ENCODE data around the gene ZNF672. TPM values are rescaled to one million over a fixed set of nuclear protein-coding genes. Genes with fewer than 3 reads are reported as not detected.
"Not testable (repeated sequence)": the region's sequence is repeated elsewhere in the genome, so short reads cannot be mapped to it uniquely, and the experiment has no call there.

Gene ZNF672
- total RNA-seq, 2 experiments from 2014 or later = 35.9 to 38.4 TPM

- ATAC-seq (ENCODE audit: poor library complexity) = peak; percentile 7
- H3K36me3 Mint-ChIP-seq (ENCODE audit: low read depth) = peaks cover 58% of the 10 kb centered on the region
Measured at GRCh38 chr1:248825573-248825908, 12.5 kb upstream of the ZNF672 start.

GRCh38 chr1:248825909-248826760, 11.9 kb upstream of the ZNF672 start, which contains the start of gene SH3BP5L:
SH3BP5L (minus strand) TSS chr1:248825915; CDS start chr1:248824935, 980 bp downstream.
- peaks cover 29% of the 10 kb centered on the region for H3K36me3 ChIP-seq (ENCODE audit: insufficient read depth, low read length)
- ATAC-seq (ENCODE audit: poor library complexity) = peak; percentile 84
- Mint-ChIP-seq H3K4me1 (ENCODE audit: low read depth) (peaks cover 64% of the 10 kb centered on the region), H3K36me3 (ENCODE audit: low read depth) (peaks cover 53% of the 10 kb centered on the region), H3K4me3 (peak within 1 kb of the TSS; percentile 95), H3K9me3 (no peaks in the 10 kb centered on the region), H3K27me3 (no peaks in the 10 kb centered on the region), H3K27ac (peak within 1 kb of the TSS; percentile 95)
- POLR2A ChIA-PET = interaction anchor here (0.5 to 4.7 kb wide), 9 partner anchors 10 to 80 kb away, joined by 3 to 98 read pairs (median 9); partner anchors contain the start of genes PGBD2, ZNF672 and ZNF692
- intact Hi-C loops (cut with DNase I, micrococcal nuclease) = loop anchor here (1.0 kb wide), 4 partner anchors 12 to 80 kb away; partner anchors contain the start of genes PGBD2 (in 2 of the 2), ZNF672 (in 1 of the 2) and ZNF692 (in 1 of the 2)
- H3K27me3 ChIP-seq (ENCODE audit: control insufficient read depth in 1 of 2, insufficient read depth in 2 of 2, low read length in 2 of 2) = no peaks in the 10 kb centered on the region
- peaks cover 58% of the 10 kb centered on the region for H3K4me1 ChIP-seq (ENCODE audit: insufficient read depth, low read length)
- TF ChIP-seq CTCF (IDR thresholded peaks at IDR 0.05) = peak; percentile 83
- peak within 1 kb of the TSS; percentile 83 for H3K4me3 ChIP-seq (ENCODE audit: low read length)
- no peaks in the 10 kb centered on the region for H3K9me3 ChIP-seq (ENCODE audit: control insufficient read depth in 1 of 2, insufficient read depth in 1 of 2, low read length in 2 of 2)
- peak within 1 kb of the TSS; percentile 96 to 98 for H3K27ac ChIP-seq (ENCODE audit: low read depth in 1 of 2, low read length in 2 of 2)
- peak; percentile 80 to 97 (median 87) for DNase-seq
- CTCF ChIA-PET = interaction anchor here (0.8 to 3.2 kb wide), 5 partner anchors 11 to 80 kb away, joined by 3 to 31 read pairs (median 4); partner anchors contain the start of genes PGBD2, ZNF672 and ZNF692

More at GRCh38 chr1:248825573-248825908, 12.5 kb upstream of the ZNF672 start:
- Histone ChIP-seq H3K27me3 (ENCODE audit: control insufficient read depth in 1 of 2, insufficient read depth in 2 of 2, low read length in 2 of 2) (no peaks in the 10 kb centered on the region), H3K4me1 (ENCODE audit: insufficient read depth, low read length) (peaks cover 63% of the 10 kb centered on the region), H3K36me3 (ENCODE audit: insufficient read depth, low read length) (peaks cover 35% of the 10 kb centered on the region), H3K27ac (ENCODE audit: low read depth in 1 of 2, low read length in 2 of 2) (peak overlapping the region; percentile 96 to 98), H3K9me3 (ENCODE audit: control insufficient read depth in 1 of 2, insufficient read depth in 1 of 2, low read length in 2 of 2) (no peaks in the 10 kb centered on the region), H3K4me3 (ENCODE audit: low read length) (peak overlapping the region; percentile 83)
- TF ChIP-seq CTCF (IDR thresholded peaks at IDR 0.05) = no peak
- no peak for DNase-seq
- no peaks in the 10 kb centered on the region for H3K27me3 Mint-ChIP-seq
- peaks cover 70% of the 10 kb centered on the region for H3K4me1 Mint-ChIP-seq (ENCODE audit: low read depth)
- CTCF ChIA-PET = interaction anchor here (0.8 to 3.2 kb wide), 5 partner anchors 12 to 80 kb away, joined by 3 to 31 read pairs (median 4); partner anchors contain the start of genes PGBD2, ZNF672 and ZNF692
- intact Hi-C loops (cut with DNase I, micrococcal nuclease) = loop anchor here in 1 of 2 experiments (1.0 kb wide), 1 partner anchor 34 kb away; the partner anchor contains the start of gene ZNF692
- H3K4me3 Mint-ChIP-seq = peak overlapping the region; percentile 95
- POLR2A ChIA-PET = interaction anchor here (0.5 to 4.7 kb wide), 8 partner anchors 9 to 80 kb away, joined by 3 to 98 read pairs (median 12); partner anchors contain the start of genes PGBD2, ZNF672 and ZNF692
- H3K27ac Mint-ChIP-seq = peak overlapping the region; percentile 95
- no peaks in the 10 kb centered on the region for H3K9me3 Mint-ChIP-seq

GRCh38 chr1:248828845-248829244, 9.2 kb upstream of the ZNF672 start:
- intact Hi-C loops (cut with DNase I, micrococcal nuclease) = no loop called here
- H3K27ac Mint-ChIP-seq = peak overlapping the region; percentile 95

GRCh38 chr1:248830718-248831017, 7.4 kb upstream of the ZNF672 start:
- Mint-ChIP-seq H3K27ac (peak overlapping the region; percentile 34), H3K36me3 (ENCODE audit: low read depth) (peaks cover 11% of the 10 kb centered on the region), H3K4me1 (ENCODE audit: low read depth) (peaks cover 21% of the 10 kb centered on the region)
- H3K36me3 ChIP-seq (ENCODE audit: insufficient read depth, low read length); intact Hi-C loops (cut with DNase I, micrococcal nuclease); H3K4me3 ChIP-seq (ENCODE audit: low read length); H3K27me3 Mint-ChIP-seq; CTCF ChIA-PET; H3K4me3 Mint-ChIP-seq; POLR2A ChIA-PET; H3K9me3 Mint-ChIP-seq; H3K27me3 ChIP-seq (ENCODE audit: control insufficient read depth in 1 of 2, insufficient read depth in 2 of 2, low read length in 2 of 2); DNase-seq; ATAC-seq (ENCODE audit: poor library complexity); H3K27ac ChIP-seq (ENCODE audit: low read depth in 1 of 2, low read length in 2 of 2); H3K9me3 ChIP-seq (ENCODE audit: control insufficient read depth in 1 of 2, insufficient read depth in 1 of 2, low read length in 2 of 2): not testable (repeated sequence)
- peaks cover 14% of the 10 kb centered on the region for H3K4me1 ChIP-seq (ENCODE audit: insufficient read depth, low read length)

More at GRCh38 chr1:248828845-248829244, 9.2 kb upstream of the ZNF672 start:
- ATAC-seq (ENCODE audit: poor library complexity) = no peak
- Histone ChIP-seq H3K36me3 (ENCODE audit: insufficient read depth, low read length) (peaks cover 5% of the 10 kb centered on the region), H3K27ac (ENCODE audit: low read depth in 1 of 2, low read length in 2 of 2) (no peak overlapping the region), H3K4me3 (ENCODE audit: low read length) (no peak overlapping the region), H3K27me3 (ENCODE audit: control insufficient read depth in 1 of 2, insufficient read depth in 2 of 2, low read length in 2 of 2) (no peaks in the 10 kb centered on the region), H3K9me3 (ENCODE audit: control insufficient read depth in 1 of 2, insufficient read depth in 1 of 2, low read length in 2 of 2) (no peaks in the 10 kb centered on the region), H3K4me1 (ENCODE audit: insufficient read depth, low read length) (peaks cover 31% of the 10 kb centered on the region)
- TF ChIP-seq CTCF (IDR thresholded peaks at IDR 0.05) = no peak
- Mint-ChIP-seq H3K9me3 (no peaks in the 10 kb centered on the region), H3K36me3 (ENCODE audit: low read depth) (peaks cover 28% of the 10 kb centered on the region), H3K4me1 (ENCODE audit: low read depth) (peaks cover 39% of the 10 kb centered on the region), H3K4me3 (no peak overlapping the region), H3K27me3 (peaks cover 6% of the 10 kb centered on the region)
- ChIA-PET POLR2A (interaction anchor here (3.9 to 4.7 kb wide), 2 partner anchors 9 to 30 kb away, joined by 47 to 98 read pairs; partner anchors contain the start of genes ZNF672 and ZNF692), CTCF (interaction anchor here (1.0 kb wide), 1 partner anchor 9 kb away, joined by 4 read pairs; the partner anchor contains the start of gene ZNF672)
- DNase-seq = peak in 2 of 14 experiments; percentile 35 to 51

Data from CD4-positive, alpha-beta T cell (primary cell).